ENCODE data around the gene TNRC18. TPM values are rescaled to one million over a fixed set of nuclear protein-coding genes. Genes with fewer than 3 reads are reported as not detected.
"Not testable (repeated sequence)": the region's sequence is repeated elsewhere in the genome, so short reads cannot be mapped to it uniquely, and the experiment has no call there.

Gene TNRC18
- total RNA-seq, 6 donors from 2014 or later, result 101 to 617 (median 128) TPM

DNA sequence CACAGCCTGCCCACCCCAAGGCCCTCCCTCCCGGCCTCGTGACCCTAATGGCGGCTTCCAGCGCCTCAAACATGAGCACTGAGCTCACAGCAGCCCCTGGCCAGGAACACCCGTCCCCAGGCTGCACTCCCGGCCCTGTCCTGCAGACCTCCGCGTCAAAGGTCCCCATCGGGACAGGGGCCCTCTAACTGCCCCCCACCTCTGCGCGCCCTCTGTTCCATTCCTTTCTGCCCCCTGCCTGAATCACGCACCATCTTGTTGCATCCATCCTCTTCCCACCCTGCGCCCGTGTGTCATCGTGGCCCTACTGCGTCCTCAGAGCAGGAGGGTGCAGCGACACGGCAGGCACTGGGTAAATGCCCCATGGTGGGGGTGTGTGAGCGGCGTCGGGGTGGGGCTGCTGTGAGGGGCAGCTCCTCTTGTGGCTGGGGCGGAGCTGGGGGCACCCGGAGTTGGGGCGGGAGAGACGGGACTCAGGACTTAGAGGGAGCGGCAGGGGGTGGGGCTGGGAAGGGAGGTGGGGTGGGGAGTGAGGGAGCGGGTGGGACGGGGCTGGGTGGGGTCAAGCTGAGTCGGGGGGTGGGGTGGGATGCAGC, 127.5 kb downstream of the TNRC18 start:
- no peaks in the 10 kb centered on the region for H3K36me3 ChIP-seq
- DNase-seq (no peak), ATAC-seq (ENCODE audit: low FRiP score in 2 of 2) (peak in 1 of 2 donors; percentile 1)
- no peak overlapping the region for H3K4me3 ChIP-seq
- H3K27me3 ChIP-seq, result peaks cover 0 to 2% (median 0%) of the 10 kb centered on the region in 4 donors
- H3K27ac ChIP-seq, result no peak overlapping the region
- H3K9me3 ChIP-seq, result no peaks in the 10 kb centered on the region
- WGBS, 2 donors, result 27 to 61% methylated on average over 10 to 20 of the region's 29 CpGs
- TF ChIP-seq EP300 (IDR thresholded peaks at IDR 0.05), result no peak
- TF ChIP-seq POLR2A (IDR thresholded peaks at IDR 0.05), result no peak
- TF ChIP-seq POLR2AphosphoS5 (IDR thresholded peaks at IDR 0.05), result no peak
- TF ChIP-seq, protein P1, sequence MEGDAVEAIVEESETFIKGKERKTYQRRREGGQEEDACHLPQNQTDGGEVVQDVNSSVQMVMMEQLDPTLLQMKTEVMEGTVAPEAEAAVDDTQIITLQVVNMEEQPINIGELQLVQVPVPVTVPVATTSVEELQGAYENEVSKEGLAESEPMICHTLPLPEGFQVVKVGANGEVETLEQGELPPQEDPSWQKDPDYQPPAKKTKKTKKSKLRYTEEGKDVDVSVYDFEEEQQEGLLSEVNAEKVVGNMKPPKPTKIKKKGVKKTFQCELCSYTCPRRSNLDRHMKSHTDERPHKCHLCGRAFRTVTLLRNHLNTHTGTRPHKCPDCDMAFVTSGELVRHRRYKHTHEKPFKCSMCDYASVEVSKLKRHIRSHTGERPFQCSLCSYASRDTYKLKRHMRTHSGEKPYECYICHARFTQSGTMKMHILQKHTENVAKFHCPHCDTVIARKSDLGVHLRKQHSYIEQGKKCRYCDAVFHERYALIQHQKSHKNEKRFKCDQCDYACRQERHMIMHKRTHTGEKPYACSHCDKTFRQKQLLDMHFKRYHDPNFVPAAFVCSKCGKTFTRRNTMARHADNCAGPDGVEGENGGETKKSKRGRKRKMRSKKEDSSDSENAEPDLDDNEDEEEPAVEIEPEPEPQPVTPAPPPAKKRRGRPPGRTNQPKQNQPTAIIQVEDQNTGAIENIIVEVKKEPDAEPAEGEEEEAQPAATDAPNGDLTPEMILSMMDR (IDR thresholded peaks at IDR 0.05), result no peak
- H3K4me1 ChIP-seq, result peaks cover 0 to 6% (median 3%) of the 10 kb centered on the region in 4 donors

DNA sequence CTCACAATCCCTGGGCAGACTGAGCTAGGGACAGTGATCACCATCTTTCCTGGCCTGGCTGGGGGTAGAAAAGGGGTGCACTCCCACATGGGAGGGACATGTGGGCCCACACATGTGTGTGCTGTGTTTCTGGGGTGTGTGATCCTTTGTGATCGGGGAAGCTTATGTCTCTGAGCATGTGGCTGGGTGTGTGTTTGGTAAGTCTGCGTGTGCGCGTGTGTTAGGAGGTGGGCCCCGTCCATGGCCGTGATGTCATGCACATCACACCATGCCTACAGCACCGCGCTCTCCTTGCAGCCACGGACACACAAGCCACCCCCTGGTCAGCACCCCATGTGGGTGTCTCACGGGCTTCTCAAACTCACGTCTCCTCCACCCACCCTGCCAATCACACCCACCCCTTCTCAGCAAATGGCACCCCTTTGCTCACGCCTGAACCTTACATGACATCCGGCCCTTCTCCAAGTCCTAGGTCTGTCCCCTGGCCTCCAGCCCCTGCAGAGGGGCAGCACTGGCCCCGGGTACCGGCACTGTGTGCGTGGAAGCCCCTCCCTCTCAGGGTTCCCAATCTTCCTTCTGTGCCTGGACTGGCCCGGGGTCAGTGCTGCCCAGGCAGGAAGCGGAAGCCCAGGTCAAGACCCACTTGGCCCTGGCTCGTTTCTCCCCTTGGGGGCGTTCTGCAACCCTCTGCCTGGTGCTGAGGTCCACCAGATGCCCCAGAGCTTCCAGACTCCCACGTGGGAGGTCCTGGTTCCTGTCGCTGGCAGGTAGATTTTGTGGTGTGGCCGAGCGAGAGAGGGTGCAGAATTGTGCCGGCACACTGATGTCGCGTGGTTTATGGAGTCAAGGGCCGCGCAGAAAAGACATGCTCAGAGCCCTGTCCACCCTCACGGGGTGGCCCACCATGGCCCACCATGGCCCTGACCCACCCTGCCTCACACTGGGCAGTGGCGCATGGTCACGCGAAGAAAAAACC, 128.3 kb downstream of the TNRC18 start:
- peak in 1 of 2 donors; percentile 1 for ATAC-seq (ENCODE audit: low FRiP score in 2 of 2)
- no peak overlapping the region for H3K4me3 ChIP-seq
- H3K27me3 ChIP-seq, result peaks cover 0 to 2% (median 0%) of the 10 kb centered on the region in 4 donors
- TF ChIP-seq, protein P1 (IDR thresholded peaks at IDR 0.05), result no peak
- no peak for TF ChIP-seq POLR2AphosphoS5 (IDR thresholded peaks at IDR 0.05)
- no peak for TF ChIP-seq POLR2A (IDR thresholded peaks at IDR 0.05)
- no peak for TF ChIP-seq EP300 (IDR thresholded peaks at IDR 0.05)
- H3K4me1 ChIP-seq, result peaks cover 0 to 6% (median 3%) of the 10 kb centered on the region in 4 donors
- H3K36me3 ChIP-seq, result no peaks in the 10 kb centered on the region
- no peaks in the 10 kb centered on the region for H3K9me3 ChIP-seq
- H3K27ac ChIP-seq, result no peak overlapping the region
- WGBS, 2 donors, result 84 to 89% methylated on average over 12 to 26 of the region's 33 CpGs
- DNase-seq, result no peak

DNA sequence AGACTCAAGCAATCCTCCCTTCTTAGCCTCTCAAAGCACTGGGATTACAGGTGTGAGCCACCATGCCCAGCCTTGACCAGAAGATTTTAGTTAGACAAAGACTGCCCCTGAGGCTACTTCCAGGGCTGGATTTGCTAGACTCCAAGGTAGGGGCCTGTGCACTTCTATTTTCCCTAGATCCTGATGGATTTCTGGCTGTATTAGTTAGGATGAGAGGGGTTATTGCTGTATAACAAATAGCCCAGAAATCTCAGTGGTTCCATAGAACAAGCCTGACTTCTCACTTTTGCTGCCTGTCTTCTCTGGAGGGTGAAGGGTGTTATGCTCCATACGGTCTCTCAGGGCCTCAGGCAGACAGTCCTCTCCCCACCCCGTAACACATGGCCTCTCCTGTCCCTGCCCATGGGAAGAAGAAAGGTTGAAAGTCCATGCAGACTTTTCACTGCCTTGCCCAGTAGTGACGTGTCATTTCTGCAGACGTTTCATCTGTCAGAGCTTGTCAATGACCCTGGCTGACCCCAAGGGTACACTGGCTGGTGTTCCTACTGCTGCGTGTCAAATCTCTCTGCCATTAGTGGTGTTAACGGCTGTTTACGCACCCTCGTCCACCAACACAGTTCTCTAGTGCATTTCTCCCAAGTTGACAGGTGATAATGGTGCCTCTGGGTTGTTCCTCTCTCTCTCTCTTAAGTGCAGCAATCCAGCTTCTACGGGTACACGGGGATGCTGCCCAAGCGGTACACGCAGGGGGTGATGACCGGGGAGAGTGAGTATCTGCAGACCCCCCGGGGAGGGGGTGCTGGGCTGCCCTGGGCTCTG, 129.3 kb downstream of the TNRC18 start:
- ATAC-seq (ENCODE audit: low FRiP score in 2 of 2) (no peak), DNase-seq (no peak)
- peaks cover 0 to 6% (median 3%) of the 10 kb centered on the region in 4 donors for H3K4me1 ChIP-seq
- no peaks in the 10 kb centered on the region for H3K9me3 ChIP-seq
- H3K36me3 ChIP-seq, result no peaks in the 10 kb centered on the region
- peaks cover 0 to 2% (median 0%) of the 10 kb centered on the region in 4 donors for H3K27me3 ChIP-seq
- no peak overlapping the region for H3K4me3 ChIP-seq
- TF ChIP-seq, protein P1 (IDR thresholded peaks at IDR 0.05), result no peak
- TF ChIP-seq POLR2AphosphoS5 (IDR thresholded peaks at IDR 0.05), result no peak
- TF ChIP-seq POLR2A (IDR thresholded peaks at IDR 0.05), result no peak
- no peak for TF ChIP-seq EP300 (IDR thresholded peaks at IDR 0.05)
- 84 to 91% methylated on average over 14 of the region's 14 CpGs for WGBS, 2 donors
- H3K27ac ChIP-seq, result no peak overlapping the region

DNA sequence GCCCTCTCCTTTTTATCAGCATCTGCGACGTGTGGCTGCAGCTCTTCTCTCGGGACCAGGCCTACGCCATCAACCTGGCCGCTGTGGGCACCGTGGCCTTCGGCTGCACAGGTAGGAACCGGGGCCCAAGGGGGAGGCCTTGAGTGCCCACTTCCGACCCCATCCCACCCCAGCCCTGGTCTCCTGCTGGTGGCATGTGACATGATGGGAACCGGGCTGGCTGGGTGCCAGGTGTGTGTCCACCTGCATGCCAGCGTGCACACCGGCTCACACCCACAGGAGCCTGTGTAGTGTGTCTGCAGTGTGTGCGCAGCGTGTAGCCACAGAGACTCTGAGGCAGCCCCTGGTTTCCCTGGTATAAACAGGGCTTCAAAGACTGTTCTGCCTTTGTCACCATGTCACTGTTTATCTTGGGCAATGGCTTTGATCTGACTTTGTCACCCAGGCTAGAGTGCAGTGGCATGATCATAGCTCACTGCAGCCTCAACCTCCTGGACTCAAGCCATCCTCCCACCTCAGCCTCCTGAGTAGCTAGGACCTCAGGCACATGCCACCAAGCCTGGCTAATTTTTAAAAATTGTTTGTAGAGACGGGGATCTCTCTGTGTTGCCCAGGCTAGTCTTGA, 131.8 kb downstream of the TNRC18 start:
- DNase-seq, result peak in 1 of 2 donors; percentile 67

More for the DNA sequence above, 131.8 kb downstream of the TNRC18 start:
- H3K4me3 ChIP-seq; H3K9me3 ChIP-seq; H3K27me3 ChIP-seq; ATAC-seq (ENCODE audit: low FRiP score in 2 of 2); H3K27ac ChIP-seq; H3K4me1 ChIP-seq; H3K36me3 ChIP-seq: not testable (repeated sequence)
- WGBS, 2 donors, result 81 to 92% methylated on average over 10 to 13 of the region's 15 CpGs
